SK-N-SH (cell line): ENCODE measurements around the gene NMBR. TPM values are rescaled to one million over a fixed set of nuclear protein-coding genes. Genes with fewer than 3 reads are reported as not detected.
A peak's percentile ranks its signal among the peaks of the same experiment; 100 is the strongest.

ENCODE experiments used
- CTCF ChIA-PET: fragments of 300-600, 350-600 bp; formaldehyde crosslinking; extraction: SDS; loops from one replicate; lab custom pipeline; 2021; lab: Yijun Ruan, JAX
- POLR2A ChIA-PET: fragments of 350-600 bp; sonication (Branson Sonifier 250); formaldehyde crosslinking; extraction: SDS; loops from one replicate; lab custom pipeline; 2020; ENCODE audit warnings: antibody characterized with exemption, inconsistent platforms; lab: Yijun Ruan, JAX
- DNase-seq: peaks from one replicate; pipeline ENCODE4 v3.0.0; 2012
- H2AFZ ChIP-seq: fragments of 200-600 bp; sonication (generic); 2 replicates; pipeline ENCODE4 v1.8.1; 2016; ENCODE audit warnings: antibody characterized with exemption, mild to moderate bottlenecking, low read depth
- H3F3A ChIP-seq: fragments of 200-600 bp; sonication (generic); replicated peaks from 2 replicates; pipeline ENCODE3; 2016; ENCODE audit warnings: antibody characterized with exemption, mild to moderate bottlenecking; ENCODE audit not compliant: insufficient read depth
- H3K27ac ChIP-seq, 2 experiments: fragments of 200-500 bp in 1 of 2; fragments of 200-600 bp in 1 of 2; sonication (Bioruptor generic) in 1 of 2; sonication (generic), shearing (Covaris generic) in 1 of 2; 2 replicates each; pipeline versions ENCODE4 v1.5.1 to v1.6.1; 2014 to 2016; ENCODE audit warnings: low read depth in 2 of 2, inconsistent platforms in 1 of 2, low read length in 1 of 2, mild to moderate bottlenecking in 1 of 2, mixed read lengths in 1 of 2
- H3K27me3 ChIP-seq: fragments of 200-600 bp; sonication (generic), shearing (Covaris generic); 2 replicates; pipeline ENCODE4 v1.6.1; 2016; ENCODE audit warnings: mixed run types; ENCODE audit not compliant: insufficient read depth
- H3K36me3 ChIP-seq, 2 experiments: fragments of 200-500 bp in 1 of 2; fragments of 200-600 bp in 1 of 2; sonication (Bioruptor generic) in 1 of 2; sonication (generic) in 1 of 2; replicated peaks in 1 of 2; 2 replicates each; pipeline versions ENCODE3 to v1.5.1; 2014 to 2016; ENCODE audit warnings: low read length in 1 of 2, mild to moderate bottlenecking in 1 of 2; ENCODE audit not compliant: insufficient read depth in 2 of 2, control insufficient read depth in 1 of 2
- H3K4me1 ChIP-seq, 2 experiments: fragments of 200-500 bp in 1 of 2; fragments of 200-600 bp in 1 of 2; sonication (Bioruptor generic) in 1 of 2; sonication (generic), shearing (Covaris generic) in 1 of 2; 2 replicates each; pipeline versions ENCODE4 v1.5.1 to v1.6.1; 2014 to 2016; ENCODE audit warnings: low read depth in 1 of 2, low read length in 1 of 2, mixed run types in 1 of 2; ENCODE audit not compliant: insufficient read depth in 2 of 2, control insufficient read depth in 1 of 2
- H3K4me2 ChIP-seq: fragments of 200-600 bp; sonication (generic), shearing (Covaris generic); 2 replicates; pipeline ENCODE4 v1.6.1; 2017; ENCODE audit warnings: mixed run types
- H3K4me3 ChIP-seq, 2 experiments: fragments of 200-500 bp in 1 of 2; fragments of 200-600 bp in 1 of 2; sonication (Bioruptor generic) in 1 of 2; sonication (generic), shearing (Covaris generic) in 1 of 2; 2 replicates each; pipeline versions ENCODE4 v1.5.1 to v1.8.1; 2014 to 2016; ENCODE audit warnings: low read depth in 2 of 2, inconsistent platforms in 1 of 2, low read length in 1 of 2, mild to moderate bottlenecking in 1 of 2, mixed read lengths in 1 of 2, moderate library complexity in 1 of 2
- H3K79me2 ChIP-seq: fragments of 200-600 bp; sonication (generic); 2 replicates; pipeline ENCODE4 v1.8.1; 2017; ENCODE audit warnings: mild to moderate bottlenecking; ENCODE audit not compliant: insufficient read depth
- H3K9ac ChIP-seq: fragments of 200-600 bp; sonication (generic); 2 replicates; pipeline ENCODE4 v1.6.1; 2017; ENCODE audit warnings: mixed run types
- H3K9me2 ChIP-seq: fragments of 200-600 bp; sonication (generic); 2 replicates; pipeline ENCODE4 v1.6.1; 2017; ENCODE audit warnings: mixed run types
- H3K9me3 ChIP-seq: fragments of 200-600 bp; sonication (generic); 2 replicates; pipeline ENCODE4 v1.6.1; 2017; ENCODE audit warnings: mixed run types, mild to moderate bottlenecking, moderate library complexity
- H4K20me1 ChIP-seq: fragments of 200-600 bp; sonication (generic); 2 replicates; pipeline ENCODE4 v1.6.1; 2017; ENCODE audit warnings: mild to moderate bottlenecking, mixed run types; ENCODE audit not compliant: insufficient read depth
- ELF1 ChIP-seq: IDR thresholded peaks from 2 replicates; pipeline ENCODE4 v1.4.0; 2012
- EP300 ChIP-seq, 2 experiments: IDR thresholded peaks; 2 replicates each; pipeline versions ENCODE4 v1.4.0 to v1.6.1; 2012; ENCODE audit warnings: borderline replicate concordance in 1 of 2, low read depth in 1 of 2, low read length in 1 of 2
- EZH2phosphoT487 ChIP-seq: fragments of 200-600 bp; sonication (generic); IDR thresholded peaks from 2 replicates; pipeline ENCODE4 v1.6.1; 2017; ENCODE audit warnings: low read depth, mixed run types, mild to moderate bottlenecking, antibody characterized with exemption, moderate library complexity, borderline replicate concordance
- FOSL2 ChIP-seq: IDR thresholded peaks from 2 replicates; pipeline ENCODE4 v1.4.0; 2012; ENCODE audit warnings: low read depth, mild to moderate bottlenecking, moderate library complexity, borderline replicate concordance
- GABPA ChIP-seq: IDR thresholded peaks from 2 replicates; pipeline ENCODE4 v1.4.0; 2012; ENCODE audit warnings: low read depth, mild to moderate bottlenecking
- JUND ChIP-seq: IDR thresholded peaks from 2 replicates; pipeline ENCODE4 v1.4.0; 2012
- MAX ChIP-seq: IDR thresholded peaks from 2 replicates; pipeline ENCODE4 v1.4.0; 2012; ENCODE audit warnings: low read depth
- NFIC ChIP-seq: IDR thresholded peaks from 2 replicates; pipeline ENCODE4 v1.4.0; 2012; ENCODE audit warnings: borderline replicate concordance
- NRF1 ChIP-seq: IDR thresholded peaks from 2 replicates; pipeline ENCODE4 v1.6.1; 2012; ENCODE audit warnings: low read depth, mild to moderate bottlenecking, low read length
- PBX3 ChIP-seq: IDR thresholded peaks from 2 replicates; pipeline ENCODE4; 2012
- POLR2AphosphoS5 ChIP-seq: IDR thresholded peaks from 2 replicates; pipeline ENCODE4 v1.6.1; 2012; ENCODE audit warnings: low read depth, low read length
- RAD21 ChIP-seq: IDR thresholded peaks from 2 replicates; pipeline ENCODE4 v1.6.1; 2012; ENCODE audit warnings: mild to moderate bottlenecking, low read length
- RCOR1 ChIP-seq: fragments of 150-350 bp; IDR thresholded peaks from 2 replicates; pipeline ENCODE4 v1.6.1; 2017; ENCODE audit warnings: antibody characterized with exemption, low read length
- RFX5 ChIP-seq: IDR thresholded peaks from 2 replicates; pipeline ENCODE4 v1.6.1; 2012; ENCODE audit warnings: mild to moderate bottlenecking, improper control_type of control experiment, low read length
- RXRA ChIP-seq: IDR thresholded peaks from 2 replicates; pipeline ENCODE4 v1.4.0; 2012; ENCODE audit warnings: low read depth, mild to moderate bottlenecking, borderline replicate concordance
- SIN3A ChIP-seq: IDR thresholded peaks from 2 replicates; pipeline ENCODE4 v1.6.1; 2012; ENCODE audit warnings: low read depth, mild to moderate bottlenecking, low read length, moderate library complexity, borderline replicate concordance
- TCF12 ChIP-seq: IDR thresholded peaks from 2 replicates; pipeline ENCODE4 v1.4.0; 2012
- TEAD4 ChIP-seq: IDR thresholded peaks from 2 replicates; pipeline ENCODE4 v1.4.0; 2012; ENCODE audit warnings: mild to moderate bottlenecking, borderline replicate concordance; ENCODE audit not compliant: insufficient read depth
- YY1 ChIP-seq: IDR thresholded peaks from 2 replicates; pipeline ENCODE4 v1.4.0; 2012; ENCODE audit warnings: low read depth, mild to moderate bottlenecking
- WGBS: methylation state at CpG from one replicate; pipeline ENCODE4 v1.1.6; 2017; ENCODE audit warnings: low lambda C conversion rate; 5-methylcytosine and 5-hydroxymethylcytosine counted together
- polyA plus RNA-seq, 3 experiments: library from polyadenylated mRNA; depleted of rRNA; stranded (reverse); fragments of >200 nt; gene quantifications; 2 replicates each; pipeline ENCODE4 v1.2.3, GENCODE V29; 2012
- TF ChIP-seq, protein P1 (sequence below): IDR thresholded peaks from 2 replicates; pipeline ENCODE4 v1.4.0; 2012; ENCODE audit warnings: low read depth, borderline replicate concordance
- TF ChIP-seq, protein P2 (sequence below): fragments of 150-350 bp; IDR thresholded peaks from 2 replicates; pipeline ENCODE4 v1.6.1; 2016; ENCODE audit warnings: mild to moderate bottlenecking, low read depth, low read length

The NMBR gene
- polyA plus RNA-seq, 1 of the 3 experiments (the other 2 are of a cell fraction), result not detected

DNA sequence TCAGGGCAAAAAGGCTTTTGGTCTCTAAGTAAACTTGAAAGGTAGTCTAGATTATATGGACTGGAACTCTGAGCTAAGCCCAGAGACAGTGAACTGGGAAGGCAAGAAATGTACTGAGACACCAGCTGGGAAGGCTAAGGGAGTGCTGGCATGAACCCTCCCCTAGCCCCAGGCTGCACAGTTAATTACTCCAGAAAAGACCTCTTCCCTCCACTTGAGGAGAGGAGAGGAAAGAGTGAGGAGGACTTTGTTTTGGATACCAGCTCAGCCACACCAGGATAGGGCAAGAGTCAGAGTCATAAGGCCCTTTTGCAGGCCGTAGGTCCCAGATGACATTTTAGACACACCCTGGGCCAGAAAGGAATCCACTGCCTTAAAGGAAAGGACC is 98.3 kb downstream of the NMBR start:
- no peaks in the 10 kb centered on the region; a peak in 1 of 4 replicates for H3K4me1 ChIP-seq
- peak overlapping the region; percentile 56; the same call in 1 of the 2 replicates for H3K9ac ChIP-seq
- ChIA-PET CTCF (no interaction called here), POLR2A (no interaction called here)
- peak overlapping the region; percentile 100 for H2AFZ ChIP-seq
- 64% methylated on average over 1 of the region's 1 CpG for WGBS
- H3K27me3 ChIP-seq, result no peaks in the 10 kb centered on the region
- TF ChIP-seq TEAD4 (no peak), YY1 (0 out of 2 replicates have a peak, but pooled peaks have one; percentile 6)
- peak overlapping the region; percentile 40 to 64 for H3K4me3 ChIP-seq
- DNase-seq, result no peak
- peaks cover 26% of the 10 kb centered on the region for H3K9me3 ChIP-seq
- H3K79me2 ChIP-seq, result peaks cover 7% of the 10 kb centered on the region; the same call in 1 of the 2 replicates
- peak overlapping the region in 1 of 2 experiments; percentile 70; a peak in 3 of 4 replicates for H3K27ac ChIP-seq
- H3K9me2 ChIP-seq, result no peaks in the 10 kb centered on the region
- H3F3A ChIP-seq, result peaks cover 12% of the 10 kb centered on the region
- peaks cover 0 to 4% of the 10 kb centered on the region in 2 experiments for H3K36me3 ChIP-seq
- peak overlapping the region; percentile 72 for H3K4me2 ChIP-seq
- no peaks in the 10 kb centered on the region for H4K20me1 ChIP-seq

- H3K9me3 ChIP-seq, result peaks cover 24% of the 10 kb centered on the region
- 16% methylated on average over 12 of the region's 12 CpGs for WGBS
- CTCF ChIA-PET, result no interaction called here
- TF ChIP-seq EZH2phosphoT487 (no peak), TCF12 (no peak), NRF1 (no peak), GABPA (no peak), RCOR1 (no peak), RXRA (no peak), EP300 (IDR thresholded peaks at IDR 0.05; ENCODE audit: borderline replicate concordance in 1 of 2, low read depth in 1 of 2, low read length in 1 of 2) (no peak), NFIC (no peak), YY1 (peak; percentile 26; the same call in 1 of the 2 replicates), TEAD4 (no peak), SIN3A (no peak), ELF1 (no peak), RFX5 (no peak), FOSL2 (peak; percentile 23; the same call in 1 of the 2 replicates), JUND (no peak), MAX (no peak), RAD21 (no peak), PBX3 (peak; percentile 21; the same call in 1 of the 2 replicates), POLR2AphosphoS5 (0 out of 2 replicates have a peak, but pooled peaks have one; percentile 25)
- TF ChIP-seq, protein P1, sequence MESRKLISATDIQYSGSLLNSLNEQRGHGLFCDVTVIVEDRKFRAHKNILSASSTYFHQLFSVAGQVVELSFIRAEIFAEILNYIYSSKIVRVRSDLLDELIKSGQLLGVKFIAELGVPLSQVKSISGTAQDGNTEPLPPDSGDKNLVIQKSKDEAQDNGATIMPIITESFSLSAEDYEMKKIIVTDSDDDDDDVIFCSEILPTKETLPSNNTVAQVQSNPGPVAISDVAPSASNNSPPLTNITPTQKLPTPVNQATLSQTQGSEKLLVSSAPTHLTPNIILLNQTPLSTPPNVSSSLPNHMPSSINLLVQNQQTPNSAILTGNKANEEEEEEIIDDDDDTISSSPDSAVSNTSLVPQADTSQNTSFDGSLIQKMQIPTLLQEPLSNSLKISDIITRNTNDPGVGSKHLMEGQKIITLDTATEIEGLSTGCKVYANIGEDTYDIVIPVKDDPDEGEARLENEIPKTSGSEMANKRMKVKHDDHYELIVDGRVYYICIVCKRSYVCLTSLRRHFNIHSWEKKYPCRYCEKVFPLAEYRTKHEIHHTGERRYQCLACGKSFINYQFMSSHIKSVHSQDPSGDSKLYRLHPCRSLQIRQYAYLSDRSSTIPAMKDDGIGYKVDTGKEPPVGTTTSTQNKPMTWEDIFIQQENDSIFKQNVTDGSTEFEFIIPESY, result no peak
- TF ChIP-seq, protein P2, sequence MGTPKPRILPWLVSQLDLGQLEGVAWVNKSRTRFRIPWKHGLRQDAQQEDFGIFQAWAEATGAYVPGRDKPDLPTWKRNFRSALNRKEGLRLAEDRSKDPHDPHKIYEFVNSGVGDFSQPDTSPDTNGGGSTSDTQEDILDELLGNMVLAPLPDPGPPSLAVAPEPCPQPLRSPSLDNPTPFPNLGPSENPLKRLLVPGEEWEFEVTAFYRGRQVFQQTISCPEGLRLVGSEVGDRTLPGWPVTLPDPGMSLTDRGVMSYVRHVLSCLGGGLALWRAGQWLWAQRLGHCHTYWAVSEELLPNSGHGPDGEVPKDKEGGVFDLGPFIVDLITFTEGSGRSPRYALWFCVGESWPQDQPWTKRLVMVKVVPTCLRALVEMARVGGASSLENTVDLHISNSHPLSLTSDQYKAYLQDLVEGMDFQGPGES, result no peak
Observed at GRCh38 chr6:142047934-142048592, 98.9 kb downstream of the NMBR start.

More at GRCh38 chr6:142047934-142048592, 98.9 kb downstream of the NMBR start:
- H3K79me2 ChIP-seq, result peaks cover 7% of the 10 kb centered on the region; the same call in 1 of the 2 replicates
- no peaks in the 10 kb centered on the region; a peak in 1 of 4 replicates for H3K4me1 ChIP-seq
- peak overlapping the region; percentile 56 for H3K9ac ChIP-seq
- H2AFZ ChIP-seq, result peak overlapping the region; percentile 100
- H4K20me1 ChIP-seq, result no peaks in the 10 kb centered on the region
- H3K9me2 ChIP-seq, result no peaks in the 10 kb centered on the region
- no peaks in the 10 kb centered on the region for H3K27me3 ChIP-seq
- H3K4me3 ChIP-seq, result peak overlapping the region; percentile 40 to 64
- H3K4me2 ChIP-seq, result peak overlapping the region; percentile 72
- H3K36me3 ChIP-seq, result peaks cover 0 to 4% of the 10 kb centered on the region in 2 experiments
- DNase-seq, result no peak
- POLR2A ChIA-PET, result no interaction called here
- H3F3A ChIP-seq, result peaks cover 12% of the 10 kb centered on the region
- peak overlapping the region; percentile 19 to 70; a peak in 3 of 4 replicates for H3K27ac ChIP-seq
